Cardiac muscle cell (in vitro differentiated cells and primary cell): Measurements from ENCODE around the gene ITGA11. TPM values are rescaled to one million over a fixed set of nuclear protein-coding genes. Genes with fewer than 3 reads are reported as not detected.

ENCODE experiments used
- DNase-seq, 2 donors: peaks; one replicate each; pipeline versions ENCODE4 v3.0.0 to v3.0.0-alpha.2; 2010 to 2017; ENCODE audit warnings: low read depth in 1 of 2, low spot score in 1 of 2
- H3K27ac ChIP-seq: fragments of 200-600 bp; sonication (generic); 2 replicates; pipeline ENCODE4 v1.5.1; 2016
- H3K27me3 ChIP-seq: fragments of 200-600 bp; sonication (generic); 2 replicates; pipeline ENCODE4 v1.6.0; 2016; ENCODE audit warnings: control low read depth
- H3K36me3 ChIP-seq: fragments of 200-600 bp; sonication (generic); 2 replicates; pipeline ENCODE4 v1.5.1; 2016; ENCODE audit warnings: control low read depth
- H3K4me1 ChIP-seq: fragments of 200-600 bp; sonication (generic); 2 replicates; pipeline ENCODE4 v1.8.1; 2017; ENCODE audit warnings: low read depth, mild to moderate bottlenecking, mixed run types
- H3K4me3 ChIP-seq: fragments of 200-600 bp; sonication (generic); 2 replicates; pipeline ENCODE4 v1.5.1; 2016; ENCODE audit warnings: mild to moderate bottlenecking
- H3K9me3 ChIP-seq: fragments of 200-600 bp; sonication (generic); 2 replicates; pipeline ENCODE4 v1.5.1; 2017; ENCODE audit warnings: low read depth, mild to moderate bottlenecking, control low read depth
- CTCF ChIP-seq: IDR thresholded peaks from 2 replicates; pipeline ENCODE4 v1.5.1; 2012; ENCODE audit warnings: low read depth, mild to moderate bottlenecking, low read length
- polyA plus RNA-seq: library from polyadenylated mRNA; unstranded; fragments of >200 nt; fragmentation: Nextera tagmentation; extraction: Ambion mirVana; gene quantifications from 2 replicates; pipeline ENCODE4 v1.2.1, GENCODE V29; 2016
- total RNA-seq: library from RNA; depleted of rRNA; stranded (reverse); fragments of >200 nt; gene quantifications from 2 replicates; pipeline ENCODE4 v1.2.3, GENCODE V29; 2016

The ITGA11 gene
- total and polyA plus RNA-seq, 2 experiments from 2014 or later, result 0.12 to 1.2 TPM

GRCh38 chr15:68265081-68265480, 166.9 kb downstream of the ITGA11 start:
- H3K27me3 ChIP-seq, result no peaks in the 10 kb centered on the region
- H3K4me3 ChIP-seq, result no peak overlapping the region
- no peak for DNase-seq
- H3K9me3 ChIP-seq, result no peaks in the 10 kb centered on the region
- no peaks in the 10 kb centered on the region for H3K4me1 ChIP-seq
- H3K27ac ChIP-seq, result no peak overlapping the region
- no peaks in the 10 kb centered on the region for H3K36me3 ChIP-seq
- no peak for TF ChIP-seq CTCF

- Histone ChIP-seq H3K4me3 (no peak overlapping the region), H3K27me3 (no peaks in the 10 kb centered on the region), H3K27ac (no peak overlapping the region), H3K9me3 (no peaks in the 10 kb centered on the region), H3K4me1 (no peaks in the 10 kb centered on the region), H3K36me3 (no peaks in the 10 kb centered on the region)
- DNase-seq, result no peak
- TF ChIP-seq CTCF, result no peak
Measured at GRCh38 chr15:68264282-68264681, 167.7 kb downstream of the ITGA11 start.

- Histone ChIP-seq H3K4me1 (no peaks in the 10 kb centered on the region), H3K27ac (no peak overlapping the region), H3K36me3 (no peaks in the 10 kb centered on the region), H3K4me3 (no peak overlapping the region), H3K9me3 (no peaks in the 10 kb centered on the region), H3K27me3 (no peaks in the 10 kb centered on the region)
- no peak for DNase-seq
- TF ChIP-seq CTCF, result no peak
Measured at GRCh38 chr15:68262514-68263356, 169.2 kb downstream of the ITGA11 start.

- Histone ChIP-seq H3K4me3 (no peak overlapping the region), H3K9me3 (no peaks in the 10 kb centered on the region), H3K27me3 (no peaks in the 10 kb centered on the region), H3K4me1 (peaks cover 4% of the 10 kb centered on the region), H3K36me3 (no peaks in the 10 kb centered on the region), H3K27ac (no peak overlapping the region)
- no peak for DNase-seq
- TF ChIP-seq CTCF, result no peak
Measured at GRCh38 chr15:68261980-68262379, 170.0 kb downstream of the ITGA11 start.

- H3K36me3 ChIP-seq, result no peaks in the 10 kb centered on the region
- no peaks in the 10 kb centered on the region for H3K9me3 ChIP-seq
- H3K4me1 ChIP-seq, result peaks cover 4% of the 10 kb centered on the region
- TF ChIP-seq CTCF, result no peak
- H3K4me3 ChIP-seq, result no peak overlapping the region
- no peak overlapping the region for H3K27ac ChIP-seq
- no peak for DNase-seq
- no peaks in the 10 kb centered on the region for H3K27me3 ChIP-seq
Measured at GRCh38 chr15:68261241-68261640, 170.7 kb downstream of the ITGA11 start.
